Endothelial cell of umbilical vein (primary cell): ENCODE results near the gene ENTPD3.

Source experiments
- EZH2 ChIP-seq: IDR thresholded peaks from 2 replicates; pipeline ENCODE4 v1.6.1; 2012; ENCODE audit warnings: borderline replicate concordance, low read depth, mild to moderate bottlenecking, moderate library complexity, low read length, inconsistent platforms; ENCODE audit not compliant: severe bottlenecking
- FOS ChIP-seq: IDR thresholded peaks from 2 replicates; pipeline ENCODE4 v1.6.1; 2011; ENCODE audit warnings: mild to moderate bottlenecking, low read length, moderate library complexity, borderline replicate concordance; ENCODE audit not compliant: insufficient read depth
- GATA2 ChIP-seq: IDR thresholded peaks from 2 replicates; pipeline ENCODE4 v1.7.0; 2011; ENCODE audit warnings: low read depth, mild to moderate bottlenecking, moderate library complexity, mixed read lengths, low read length; ENCODE audit not compliant: insufficient read length, insufficient read depth
- JUN ChIP-seq: IDR thresholded peaks from 2 replicates; pipeline ENCODE4 v1.6.1; 2011; ENCODE audit warnings: borderline replicate concordance, low read depth; ENCODE audit not compliant: insufficient read length, insufficient read depth
- POLR2A ChIP-seq: IDR thresholded peaks from 2 replicates; pipeline ENCODE4 v1.6.1; 2012; ENCODE audit warnings: low read depth, mild to moderate bottlenecking, control low read depth, low read length
- POLR2AphosphoS5 ChIP-seq: IDR thresholded peaks from 2 replicates; pipeline ENCODE4 v1.6.1; 2012; ENCODE audit warnings: low read depth, mild to moderate bottlenecking, control low read depth, low read length, moderate library complexity; ENCODE audit not compliant: insufficient read depth
- TF ChIP-seq, protein P1 (sequence below), 2 donors: IDR thresholded peaks; 1 replicate in 1 of 2; 2 replicates in 1 of 2; pipeline ENCODE4 v1.5.1; 2011; ENCODE audit warnings: low read length in 2 of 2, mild to moderate bottlenecking in 2 of 2, moderate library complexity in 2 of 2, control low read depth in 1 of 2, inconsistent platforms in 1 of 2, low read depth in 1 of 2; ENCODE audit not compliant: insufficient read depth in 1 of 2; ENCODE audit errors: extremely low read depth in 1 of 2
- TF ChIP-seq, protein P2 (sequence below): IDR thresholded peaks from 2 replicates; pipeline ENCODE4 v1.6.1; 2011; ENCODE audit not compliant: insufficient read depth, insufficient read length

DNA sequence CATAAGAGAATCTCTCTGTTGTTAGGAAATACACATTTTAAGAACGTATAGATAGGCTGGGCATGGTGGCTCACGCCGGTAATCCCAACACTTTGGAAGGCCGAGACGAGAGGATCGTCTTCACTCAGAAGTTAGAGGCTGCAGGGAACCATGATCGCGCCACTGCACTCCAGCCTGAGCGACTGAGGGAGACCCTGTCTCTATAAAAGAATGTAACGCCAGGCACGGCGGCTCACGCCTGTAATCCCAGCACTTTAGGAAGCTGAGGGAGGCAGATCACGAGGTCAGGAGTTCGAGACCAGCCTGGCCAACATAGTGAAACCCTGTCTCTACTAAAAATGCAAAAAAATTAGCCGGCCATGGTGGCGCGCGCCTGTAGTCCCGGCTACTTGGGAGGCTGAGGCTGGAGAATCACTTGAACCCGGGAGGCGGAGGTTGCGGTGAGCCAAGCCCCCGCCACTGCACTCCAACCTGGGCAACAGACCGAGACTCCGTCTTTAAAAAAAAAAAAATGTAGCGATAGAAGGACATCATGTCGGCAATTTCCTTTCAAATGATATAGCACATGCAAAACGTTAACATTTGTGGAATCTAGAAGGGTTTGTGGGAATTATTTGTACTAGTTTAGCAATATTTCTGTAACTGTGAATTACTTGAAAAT, 69.4 kb downstream of the ENTPD3 start:
- TF ChIP-seq, protein P1, sequence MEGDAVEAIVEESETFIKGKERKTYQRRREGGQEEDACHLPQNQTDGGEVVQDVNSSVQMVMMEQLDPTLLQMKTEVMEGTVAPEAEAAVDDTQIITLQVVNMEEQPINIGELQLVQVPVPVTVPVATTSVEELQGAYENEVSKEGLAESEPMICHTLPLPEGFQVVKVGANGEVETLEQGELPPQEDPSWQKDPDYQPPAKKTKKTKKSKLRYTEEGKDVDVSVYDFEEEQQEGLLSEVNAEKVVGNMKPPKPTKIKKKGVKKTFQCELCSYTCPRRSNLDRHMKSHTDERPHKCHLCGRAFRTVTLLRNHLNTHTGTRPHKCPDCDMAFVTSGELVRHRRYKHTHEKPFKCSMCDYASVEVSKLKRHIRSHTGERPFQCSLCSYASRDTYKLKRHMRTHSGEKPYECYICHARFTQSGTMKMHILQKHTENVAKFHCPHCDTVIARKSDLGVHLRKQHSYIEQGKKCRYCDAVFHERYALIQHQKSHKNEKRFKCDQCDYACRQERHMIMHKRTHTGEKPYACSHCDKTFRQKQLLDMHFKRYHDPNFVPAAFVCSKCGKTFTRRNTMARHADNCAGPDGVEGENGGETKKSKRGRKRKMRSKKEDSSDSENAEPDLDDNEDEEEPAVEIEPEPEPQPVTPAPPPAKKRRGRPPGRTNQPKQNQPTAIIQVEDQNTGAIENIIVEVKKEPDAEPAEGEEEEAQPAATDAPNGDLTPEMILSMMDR (IDR thresholded peaks at IDR 0.05; ENCODE audit: extremely low read depth in 1 of 2, insufficient read depth in 1 of 2, low read depth in 1 of 2, low read length in 2 of 2): no peak
- no peak for TF ChIP-seq POLR2A
- TF ChIP-seq, protein P2, sequence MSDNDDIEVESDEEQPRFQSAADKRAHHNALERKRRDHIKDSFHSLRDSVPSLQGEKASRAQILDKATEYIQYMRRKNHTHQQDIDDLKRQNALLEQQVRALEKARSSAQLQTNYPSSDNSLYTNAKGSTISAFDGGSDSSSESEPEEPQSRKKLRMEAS: no peak
- TF ChIP-seq EZH2: no peak
- TF ChIP-seq POLR2AphosphoS5: no peak
- TF ChIP-seq GATA2: no peak
- no peak for TF ChIP-seq JUN
- TF ChIP-seq FOS: no peak
